ENCODE measurements around the gene FAM219B.

- TF ChIP-seq POLR2A (IDR thresholded peaks at IDR 0.05) (no peak), CTCF (IDR thresholded peaks at IDR 0.05) (no peak)
Observed at GRCh38 chr15:74869372-74869725, 37.3 kb downstream of the FAM219B start.
